Panc1 (cell line): ENCODE measurements around the gene ARPC4. TPM values are rescaled to one million over a fixed set of nuclear protein-coding genes. Genes with fewer than 3 reads are reported as not detected.

Experiments
- ATAC-seq: fragments of 200-7000 bp; cut with Tn5 transposase; 2 replicates; pipeline ENCODE4 v1.9.1; 2020; ENCODE audit warnings: mild to moderate bottlenecking, moderate library complexity
- BruUV-seq: library from RNA; stranded (reverse); fragments of 400-500 nt; replicated peaks from 2 replicates; lab custom pipeline; 2021; lab: Mats Ljungman, UMichigan
- CTCF ChIA-PET: fragments of 300-600 bp; sonication (Branson Sonifier 250); formaldehyde crosslinking; loops from one replicate; lab custom pipeline; 2022; ENCODE audit warnings: antibody characterized with exemption; lab: Charles Lee
- POLR2A ChIA-PET: fragments of 300-600 bp; sonication (Branson Sonifier 250); formaldehyde crosslinking; loops from one replicate; lab custom pipeline; 2022; ENCODE audit warnings: antibody characterized with exemption; lab: Charles Lee
- DNase-seq: peaks from one replicate; pipeline ENCODE4 v3.0.0-alpha.2; 2010; ENCODE audit warnings: low read depth, low spot score
- H3K27ac ChIP-seq: 2 replicates; pipeline ENCODE4 v1.5.1; 2011; ENCODE audit warnings: mild to moderate bottlenecking, low read length, inconsistent platforms
- H3K27me3 ChIP-seq: fragments of 200-500 bp; sonication (Bioruptor generic); 2 replicates; pipeline ENCODE4 v1.6.0; 2014; ENCODE audit warnings: low read length, inconsistent platforms; ENCODE audit not compliant: control insufficient read depth, insufficient read depth
- H3K36me3 ChIP-seq: fragments of 200-500 bp; sonication (Bioruptor generic); 2 replicates; pipeline ENCODE4 v1.5.1; 2014; ENCODE audit warnings: inconsistent platforms, mild to moderate bottlenecking, low read length, moderate library complexity; ENCODE audit not compliant: control insufficient read depth, insufficient read depth
- H3K4me1 ChIP-seq: 2 replicates; pipeline ENCODE4 v1.5.1; 2011; ENCODE audit warnings: inconsistent platforms, mild to moderate bottlenecking, low read length, moderate library complexity; ENCODE audit not compliant: control insufficient read depth, insufficient read depth
- H3K4me3 ChIP-seq, 2 experiments: 2 replicates each; pipeline ENCODE4 v1.5.1; 2011 to 2012; ENCODE audit warnings: low read depth in 2 of 2, low read length in 2 of 2, mild to moderate bottlenecking in 2 of 2, inconsistent platforms in 1 of 2, moderate library complexity in 1 of 2
- H3K9me3 ChIP-seq: fragments of 200-500 bp; sonication (Bioruptor generic); 2 replicates; pipeline ENCODE4 v1.5.1; 2014; ENCODE audit warnings: low read depth, mild to moderate bottlenecking, inconsistent platforms, low read length, moderate library complexity; ENCODE audit not compliant: control insufficient read depth, insufficient read depth
- CTCF ChIP-seq: fragments of 450-650 bp; IDR thresholded peaks from 2 replicates; pipeline ENCODE4 v1.5.1; 2017; ENCODE audit warnings: mild to moderate bottlenecking
- POLR2AphosphoS5 ChIP-seq: IDR thresholded peaks from 2 replicates; pipeline ENCODE4 v1.6.1; 2012; ENCODE audit warnings: mild to moderate bottlenecking, low read depth, low read length, moderate library complexity
- SIN3A ChIP-seq: IDR thresholded peaks from 2 replicates; pipeline ENCODE4 v1.6.1; 2012; ENCODE audit warnings: low read depth, mild to moderate bottlenecking, low read length, moderate library complexity, borderline replicate concordance; ENCODE audit not compliant: insufficient read depth
- TCF7L2 ChIP-seq: IDR thresholded peaks from 2 replicates; pipeline ENCODE4 v1.6.1; 2011; ENCODE audit warnings: mild to moderate bottlenecking, low read depth, low read length, inconsistent platforms
- in situ Hi-C: cut with HindIII; loops from 2 replicates; pipeline ENCODE4 v1.10.0; 2016; ENCODE audit warnings: low sequenced_read_pairs, low pct_unique_long_range_greater_than_20kb
- intact Hi-C: fragments of 100-400 bp; cut with micrococcal nuclease; formaldehyde crosslinking; loops from one replicate; pipeline ENCODE4 v1.10.0; 2022; ENCODE audit not compliant: unreplicated experiment
- total RNA-seq: library from RNA; stranded (reverse); gene quantifications from one replicate; pipeline ENCODE4 v1.2.1, GENCODE V29; 2021; ENCODE audit not compliant: unreplicated experiment
- TF ChIP-seq, protein P1 (sequence below), 2 experiments: IDR thresholded peaks; 2 replicates each; pipeline ENCODE4 v1.6.1; 2011 to 2012; ENCODE audit warnings: low read depth in 2 of 2, control low read depth in 1 of 2, low read length in 1 of 2, mild to moderate bottlenecking in 1 of 2, moderate library complexity in 1 of 2; ENCODE audit not compliant: insufficient read depth in 1 of 2

The ARPC4 gene
- total RNA-seq, 1 experiment from 2014 or later, result 117 TPM

DNA sequence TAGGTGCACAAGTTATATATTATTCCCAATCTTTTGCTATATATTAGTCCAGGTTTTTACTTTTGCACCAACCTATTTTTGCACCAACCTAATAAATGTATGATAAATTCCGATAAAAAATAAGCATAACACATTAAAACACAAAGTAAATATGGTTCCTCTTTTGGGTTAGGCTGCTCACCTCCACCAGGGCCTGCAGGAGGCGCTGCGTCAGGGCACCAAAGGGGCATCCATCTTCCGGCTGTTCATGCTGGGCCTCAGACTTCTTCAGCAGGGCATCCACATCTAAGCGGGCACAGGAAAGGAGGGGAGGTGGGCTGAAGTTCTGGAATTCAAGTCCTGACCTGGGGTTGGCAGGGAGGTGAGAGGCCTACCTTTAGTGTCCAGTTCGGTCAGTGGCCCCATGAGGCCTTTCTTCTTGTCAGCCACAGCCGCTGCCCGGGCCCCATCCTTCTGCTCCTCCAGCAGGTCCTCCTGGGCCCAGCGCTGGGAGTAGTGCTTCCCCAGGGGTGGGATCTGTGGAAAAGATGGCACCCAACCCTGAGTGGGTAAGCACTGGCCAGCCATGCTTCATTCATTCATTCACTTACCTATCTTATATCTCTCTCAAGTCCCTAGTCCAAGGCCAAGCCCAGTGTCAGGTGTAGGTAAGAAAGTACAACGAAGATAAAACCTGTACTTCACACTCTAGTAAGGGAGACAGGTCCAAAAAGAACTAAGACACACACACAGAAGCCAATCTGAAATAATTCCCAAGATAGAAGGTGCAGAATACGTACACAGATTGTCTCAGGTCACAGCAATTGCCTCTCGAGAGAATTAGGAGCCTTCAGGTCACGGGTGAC is 5.8 kb upstream of the ARPC4 start:
- intact Hi-C loops, result no loop called here
- Histone ChIP-seq H3K4me3 (no peak overlapping the region), H3K4me1 (peaks cover 7% of the 10 kb centered on the region), H3K27me3 (no peaks in the 10 kb centered on the region), H3K27ac (no peak overlapping the region), H3K9me3 (no peaks in the 10 kb centered on the region), H3K36me3 (no peaks in the 10 kb centered on the region; the same call in 1 of the 2 replicates)
- CTCF ChIA-PET, result no interaction called here
- BruUV-seq, result no TSS peak
- no peak for DNase-seq
- POLR2A ChIA-PET, result no interaction called here
- ATAC-seq, result no peak
- TF ChIP-seq, protein P1, sequence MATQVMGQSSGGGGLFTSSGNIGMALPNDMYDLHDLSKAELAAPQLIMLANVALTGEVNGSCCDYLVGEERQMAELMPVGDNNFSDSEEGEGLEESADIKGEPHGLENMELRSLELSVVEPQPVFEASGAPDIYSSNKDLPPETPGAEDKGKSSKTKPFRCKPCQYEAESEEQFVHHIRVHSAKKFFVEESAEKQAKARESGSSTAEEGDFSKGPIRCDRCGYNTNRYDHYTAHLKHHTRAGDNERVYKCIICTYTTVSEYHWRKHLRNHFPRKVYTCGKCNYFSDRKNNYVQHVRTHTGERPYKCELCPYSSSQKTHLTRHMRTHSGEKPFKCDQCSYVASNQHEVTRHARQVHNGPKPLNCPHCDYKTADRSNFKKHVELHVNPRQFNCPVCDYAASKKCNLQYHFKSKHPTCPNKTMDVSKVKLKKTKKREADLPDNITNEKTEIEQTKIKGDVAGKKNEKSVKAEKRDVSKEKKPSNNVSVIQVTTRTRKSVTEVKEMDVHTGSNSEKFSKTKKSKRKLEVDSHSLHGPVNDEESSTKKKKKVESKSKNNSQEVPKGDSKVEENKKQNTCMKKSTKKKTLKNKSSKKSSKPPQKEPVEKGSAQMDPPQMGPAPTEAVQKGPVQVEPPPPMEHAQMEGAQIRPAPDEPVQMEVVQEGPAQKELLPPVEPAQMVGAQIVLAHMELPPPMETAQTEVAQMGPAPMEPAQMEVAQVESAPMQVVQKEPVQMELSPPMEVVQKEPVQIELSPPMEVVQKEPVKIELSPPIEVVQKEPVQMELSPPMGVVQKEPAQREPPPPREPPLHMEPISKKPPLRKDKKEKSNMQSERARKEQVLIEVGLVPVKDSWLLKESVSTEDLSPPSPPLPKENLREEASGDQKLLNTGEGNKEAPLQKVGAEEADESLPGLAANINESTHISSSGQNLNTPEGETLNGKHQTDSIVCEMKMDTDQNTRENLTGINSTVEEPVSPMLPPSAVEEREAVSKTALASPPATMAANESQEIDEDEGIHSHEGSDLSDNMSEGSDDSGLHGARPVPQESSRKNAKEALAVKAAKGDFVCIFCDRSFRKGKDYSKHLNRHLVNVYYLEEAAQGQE (IDR thresholded peaks at IDR 0.05; ENCODE audit: insufficient read depth in 1 of 2, low read depth in 2 of 2, low read length in 1 of 2), result no peak
- no peak for TF ChIP-seq TCF7L2
- TF ChIP-seq POLR2AphosphoS5, result no peak
- TF ChIP-seq SIN3A, result no peak
- TF ChIP-seq CTCF, result peak; percentile 78
- in situ Hi-C loops, result no loop called here

DNA sequence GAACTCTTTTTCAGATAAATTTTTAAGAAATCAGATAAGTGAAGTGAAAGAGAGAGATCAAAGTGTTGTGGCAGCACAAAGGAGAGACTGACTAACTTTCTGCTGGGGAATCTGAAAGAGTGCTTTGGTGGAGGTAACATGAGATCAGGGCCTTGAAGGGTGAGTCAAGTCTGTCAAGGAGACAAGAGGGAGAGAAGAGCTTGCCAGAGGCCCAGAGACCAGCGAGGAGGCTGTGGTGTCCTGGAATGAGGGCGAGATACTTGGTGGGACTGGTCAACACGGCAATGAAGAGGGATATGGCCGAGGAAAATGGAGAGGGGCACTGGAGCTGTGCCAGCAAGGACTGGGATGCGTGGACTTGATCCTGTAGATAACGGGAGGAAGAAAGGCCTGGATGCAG is 5.2 kb upstream of the ARPC4 start:
- no TSS peak for BruUV-seq
- DNase-seq (no peak), ATAC-seq (no peak)
- POLR2A ChIA-PET, result interaction anchor here (0.7 kb wide), 1 partner anchor 42 kb away, joined by 6 read pairs; no protein-coding TSS in a partner anchor
- TF ChIP-seq CTCF, result no peak
- TF ChIP-seq, protein P1 (IDR thresholded peaks at IDR 0.05; ENCODE audit: insufficient read depth in 1 of 2, low read depth in 2 of 2, low read length in 1 of 2), result no peak
- no peak for TF ChIP-seq POLR2AphosphoS5
- no peak for TF ChIP-seq SIN3A
- TF ChIP-seq TCF7L2, result no peak
- Histone ChIP-seq H3K27me3 (no peaks in the 10 kb centered on the region), H3K9me3 (no peaks in the 10 kb centered on the region), H3K4me1 (peaks cover 7% of the 10 kb centered on the region), H3K36me3 (no peaks in the 10 kb centered on the region; the same call in 1 of the 2 replicates), H3K27ac (no peak overlapping the region), H3K4me3 (no peak overlapping the region)
- in situ Hi-C loops (no loop called here), intact Hi-C loops (no loop called here)
- CTCF ChIA-PET, result interaction anchor here (0.6 kb wide), 1 partner anchor 145 kb away, joined by 3 read pairs; no protein-coding TSS in a partner anchor
